Aorta (tissue), 5 donors: ENCODE measurements around the gene DOK7. TPM values are rescaled to one million over a fixed set of nuclear protein-coding genes. Genes with fewer than 3 reads are reported as not detected.

Source experiments
- ATAC-seq: fragments of 200-7000 bp; cut with Tn5 transposase; one replicate; pipeline ENCODE4 v1.9.1; 2022; ENCODE audit warnings: moderate library complexity; ENCODE audit not compliant: low FRiP score
- DNase-seq, 2 donors: peaks; one replicate each; pipeline ENCODE4 v3.0.0-alpha.2; 2020
- H3K27ac ChIP-seq, 2 donors: one replicate each; pipeline ENCODE4 v1.5.1; 2013; ENCODE audit warnings: low read length in 2 of 2, mild to moderate bottlenecking in 2 of 2, moderate library complexity in 2 of 2, control low read depth in 1 of 2, inconsistent platforms in 1 of 2, low read depth in 1 of 2
- H3K27me3 ChIP-seq, 2 donors: one replicate each; pipeline ENCODE4 v1.6.1; 2013; ENCODE audit warnings: control low read depth in 1 of 2, low read length in 1 of 2, mild to moderate bottlenecking in 1 of 2, moderate library complexity in 1 of 2; ENCODE audit not compliant: insufficient read depth in 2 of 2, control insufficient read depth in 1 of 2
- H3K36me3 ChIP-seq, 2 donors: one replicate each; pipeline ENCODE4 v1.6.1; 2013; ENCODE audit warnings: control low read depth in 1 of 2, low read length in 1 of 2, mild to moderate bottlenecking in 1 of 2; ENCODE audit not compliant: insufficient read depth in 2 of 2, control insufficient read depth in 1 of 2
- H3K4me1 ChIP-seq, 2 donors: one replicate each; pipeline ENCODE4 v1.6.1; 2013; ENCODE audit warnings: low read length in 2 of 2, control low read depth in 1 of 2, mild to moderate bottlenecking in 1 of 2, moderate library complexity in 1 of 2; ENCODE audit not compliant: insufficient read depth in 2 of 2, control insufficient read depth in 1 of 2
- H3K4me3 ChIP-seq, 2 donors: one replicate each; pipeline ENCODE4 v1.5.1; 2013; ENCODE audit warnings: low read length in 2 of 2, control low read depth in 1 of 2, mild to moderate bottlenecking in 1 of 2
- H3K9me3 ChIP-seq: one replicate; pipeline ENCODE4 v1.6.1; 2013; ENCODE audit warnings: mild to moderate bottlenecking, low read length; ENCODE audit not compliant: control insufficient read depth
- WGBS, 2 donors: extraction: QIAGEN DNeasy Blood & Tissue Kit; methylation state at CpG; one replicate each; pipeline ENCODE4 v1.1.7; 2013; 5-methylcytosine and 5-hydroxymethylcytosine counted together
- intact Hi-C, 2 donors: fragments of 100-400 bp; cut with DNase I; formaldehyde crosslinking; loops; one replicate each; pipeline versions ENCODE4 v1.14.2 to v1.15.0; 2022
- polyA plus RNA-seq, 2 donors: library from polyadenylated mRNA; stranded (reverse); fragments of 200-250 nt; gene quantifications; one replicate each; pipeline ENCODE4 v1.2.3, GENCODE V29; 2013
- total RNA-seq, 2 donors: library from RNA; stranded (reverse); fragmentation: NEBNext Ultra II Directional; extraction: Animal tissue kit (Norgen Biotek cat#: 25700); gene quantifications; one replicate each; pipeline ENCODE4 v1.2.1, GENCODE V29; 2021
- donor health status: healthy with polysubstance abuse.
- donor health status: Bipolar disorder and iron deficiency.
- donor health status: DM: no; HTN: no; CAD: no.
- donor health status: DM: no; HTN: no; CAD: no.
- donor health status: DM: yes; HTN: yes; CAD: no.

Gene DOK7
- total and polyA plus RNA-seq, 4 donors = 3.3 to 9.1 (median 4.7) TPM

GRCh38 chr4:3492741-3493719 is 29.9 kb downstream of the DOK7 start:
- DNase-seq (no peak), ATAC-seq (no peak)
- no peak overlapping the region for H3K27ac ChIP-seq
- intact Hi-C loops = no loop called here
- H3K36me3 ChIP-seq = peaks cover 0 to 3% of the 10 kb centered on the region in 2 donors
- H3K27me3 ChIP-seq = no peaks in the 10 kb centered on the region
- H3K4me1 ChIP-seq = no peaks in the 10 kb centered on the region
- WGBS, 2 donors = 82% methylated on average over 44 to 55 of the region's 55 CpGs
- no peak overlapping the region for H3K4me3 ChIP-seq
- H3K9me3 ChIP-seq = no peaks in the 10 kb centered on the region

- no peak for ATAC-seq
- 58% methylated on average over 15 to 20 of the region's 20 CpGs for WGBS, 2 donors
These were observed 30.8 kb downstream of the DOK7 start for GRCh38 chr4:3493720-3494461.

GRCh38 chr4:3494462-3494871 is 31.4 kb downstream of the DOK7 start:
- Histone ChIP-seq H3K36me3 (peaks cover 0 to 3% of the 10 kb centered on the region in 2 donors), H3K27ac (no peak overlapping the region), H3K4me1 (no peaks in the 10 kb centered on the region), H3K4me3 (no peak overlapping the region), H3K9me3 (no peaks in the 10 kb centered on the region), H3K27me3 (no peaks in the 10 kb centered on the region)
- 28 to 40% methylated on average over 15 of the region's 15 CpGs for WGBS, 2 donors
- intact Hi-C loops = no loop called here
- ATAC-seq (no peak), DNase-seq (no peak)

More at GRCh38 chr4:3493720-3494461, 30.8 kb downstream of the DOK7 start:
- no peak overlapping the region for H3K4me3 ChIP-seq
- H3K36me3 ChIP-seq = peaks cover 0 to 3% of the 10 kb centered on the region in 2 donors
- no peak overlapping the region for H3K27ac ChIP-seq
- H3K9me3 ChIP-seq = no peaks in the 10 kb centered on the region
- intact Hi-C loops = no loop called here
- DNase-seq = no peak
- no peaks in the 10 kb centered on the region for H3K27me3 ChIP-seq
- H3K4me1 ChIP-seq = no peaks in the 10 kb centered on the region

- DNase-seq (no peak), ATAC-seq (no peak)
- Histone ChIP-seq H3K9me3 (no peaks in the 10 kb centered on the region), H3K27me3 (no peaks in the 10 kb centered on the region), H3K4me3 (no peak overlapping the region), H3K4me1 (no peaks in the 10 kb centered on the region), H3K27ac (no peak overlapping the region), H3K36me3 (peaks cover 0 to 3% of the 10 kb centered on the region in 2 donors)
- intact Hi-C loops = no loop called here
- 76 to 82% methylated on average over 25 to 28 of the region's 28 CpGs for whole genome bisulfite sequencing, 2 donors
These were observed 32.3 kb downstream of the DOK7 start for GRCh38 chr4:3495204-3495975.

GRCh38 chr4:3496021-3496420 is 32.9 kb downstream of the DOK7 start:
- no peaks in the 10 kb centered on the region for H3K27me3 ChIP-seq
- no peaks in the 10 kb centered on the region for H3K9me3 ChIP-seq
- ATAC-seq (no peak), DNase-seq (no peak)
- H3K4me1 ChIP-seq = no peaks in the 10 kb centered on the region
- intact Hi-C loops = no loop called here
- H3K27ac ChIP-seq = no peak overlapping the region
- peaks cover 0 to 3% of the 10 kb centered on the region in 2 donors for H3K36me3 ChIP-seq
- no peak overlapping the region for H3K4me3 ChIP-seq
- WGBS, 2 donors = 67 to 78% methylated on average over 14 of the region's 14 CpGs

GRCh38 chr4:3497095-3497494 is 34.0 kb downstream of the DOK7 start:
- DNase-seq = no peak
- no peak for ATAC-seq
- H3K9me3 ChIP-seq = no peaks in the 10 kb centered on the region
- H3K27me3 ChIP-seq = no peaks in the 10 kb centered on the region
- no peak overlapping the region for H3K4me3 ChIP-seq
- H3K4me1 ChIP-seq = no peaks in the 10 kb centered on the region
- intact Hi-C loops = no loop called here
- WGBS, 2 donors = 84 to 85% methylated on average over 6 of the region's 6 CpGs
- H3K36me3 ChIP-seq = peaks cover 0 to 3% of the 10 kb centered on the region in 2 donors
- no peak overlapping the region for H3K27ac ChIP-seq

GRCh38 chr4:3497523-3498389 is 34.6 kb downstream of the DOK7 start:
- no peak for DNase-seq
- Histone ChIP-seq H3K27ac (no peak overlapping the region), H3K9me3 (no peaks in the 10 kb centered on the region), H3K36me3 (peaks cover 0 to 3% of the 10 kb centered on the region in 2 donors), H3K27me3 (no peaks in the 10 kb centered on the region), H3K4me3 (no peak overlapping the region), H3K4me1 (no peaks in the 10 kb centered on the region)
- intact Hi-C loops = no loop called here
- WGBS, 2 donors = 81 to 83% methylated on average over 24 of the region's 24 CpGs
- no peak for ATAC-seq

GRCh38 chr4:3498407-3498806 is 35.3 kb downstream of the DOK7 start:
- Histone ChIP-seq H3K36me3 (no peaks in the 10 kb centered on the region), H3K4me1 (no peaks in the 10 kb centered on the region), H3K27ac (no peak overlapping the region), H3K27me3 (no peaks in the 10 kb centered on the region), H3K9me3 (no peaks in the 10 kb centered on the region), H3K4me3 (no peak overlapping the region)
- intact Hi-C loops = no loop called here
- no peak for ATAC-seq
- no peak for DNase-seq
- WGBS, 2 donors = 83 to 88% methylated on average over 11 of the region's 11 CpGs
